HUDEP-2 (cell line): ENCODE results near the gene DGCR6.
"Not testable (repeated sequence)": the region's sequence is repeated elsewhere in the genome, so short reads cannot be mapped to it uniquely, and the experiment has no call there.

Experiments used
- DNase-seq, 76 experiments: peaks; one replicate each; lab custom pipeline; 2025; ENCODE audit not compliant: unreplicated experiment in 76 of 76; lab: John Stamatoyannopoulos, UW

The DGCR6 gene

GRCh38 chr22:18959741-18960140 is 53.6 kb downstream of the DGCR6 start:
- DNase-seq = not testable (repeated sequence)

GRCh38 chr22:18960166-18960820 is 54.2 kb downstream of the DGCR6 start:
- not testable (repeated sequence) for DNase-seq

GRCh38 chr22:18961201-18961600 is 55.1 kb downstream of the DGCR6 start:
- not testable (repeated sequence) for DNase-seq
